ENCODE measurements around the gene VLDLR.
"Not testable (repeated sequence)": the region's sequence is repeated elsewhere in the genome, so short reads cannot be mapped to it uniquely, and the experiment has no call there.

VLDLR gene

DNA sequence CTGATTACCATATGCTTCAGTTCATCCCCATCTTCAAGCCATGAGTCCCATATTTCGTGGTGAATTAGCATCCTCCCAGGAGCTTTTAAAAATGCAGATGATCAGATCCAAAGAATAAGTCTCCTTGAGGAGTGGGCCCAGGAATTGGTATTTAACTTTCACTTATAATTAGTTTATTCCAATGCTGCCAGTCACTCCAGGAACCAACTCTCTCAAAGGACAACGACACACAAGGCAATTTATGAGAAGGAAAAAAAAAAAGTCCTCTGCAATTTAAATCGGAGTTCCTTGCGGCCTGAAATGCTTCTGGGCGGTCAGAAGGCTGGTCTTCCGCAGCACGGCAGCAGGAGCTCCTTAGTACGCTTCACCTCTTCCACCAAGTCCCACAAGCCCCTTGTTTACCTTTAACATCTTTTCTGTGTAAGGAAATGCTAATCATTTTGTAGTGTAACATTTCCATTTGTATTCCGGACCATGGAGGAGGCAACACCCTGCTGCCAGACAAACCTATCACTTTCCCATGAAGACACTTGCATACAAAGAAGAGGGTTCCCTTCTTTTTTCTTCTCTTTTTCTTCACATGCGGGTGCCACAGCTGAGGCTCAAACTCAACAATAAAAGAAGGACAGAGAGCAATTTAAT lies 79.4 kb downstream of the VLDLR start:
- CTCF ChIA-PET, result no interaction called here
- POLR2A ChIA-PET, result no interaction called here
- no peak for DNase-seq (ENCODE audit: extremely low spot score)
- TF ChIP-seq, protein P1, sequence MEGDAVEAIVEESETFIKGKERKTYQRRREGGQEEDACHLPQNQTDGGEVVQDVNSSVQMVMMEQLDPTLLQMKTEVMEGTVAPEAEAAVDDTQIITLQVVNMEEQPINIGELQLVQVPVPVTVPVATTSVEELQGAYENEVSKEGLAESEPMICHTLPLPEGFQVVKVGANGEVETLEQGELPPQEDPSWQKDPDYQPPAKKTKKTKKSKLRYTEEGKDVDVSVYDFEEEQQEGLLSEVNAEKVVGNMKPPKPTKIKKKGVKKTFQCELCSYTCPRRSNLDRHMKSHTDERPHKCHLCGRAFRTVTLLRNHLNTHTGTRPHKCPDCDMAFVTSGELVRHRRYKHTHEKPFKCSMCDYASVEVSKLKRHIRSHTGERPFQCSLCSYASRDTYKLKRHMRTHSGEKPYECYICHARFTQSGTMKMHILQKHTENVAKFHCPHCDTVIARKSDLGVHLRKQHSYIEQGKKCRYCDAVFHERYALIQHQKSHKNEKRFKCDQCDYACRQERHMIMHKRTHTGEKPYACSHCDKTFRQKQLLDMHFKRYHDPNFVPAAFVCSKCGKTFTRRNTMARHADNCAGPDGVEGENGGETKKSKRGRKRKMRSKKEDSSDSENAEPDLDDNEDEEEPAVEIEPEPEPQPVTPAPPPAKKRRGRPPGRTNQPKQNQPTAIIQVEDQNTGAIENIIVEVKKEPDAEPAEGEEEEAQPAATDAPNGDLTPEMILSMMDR (IDR thresholded peaks at IDR 0.05; ENCODE audit: control extremely low read depth, extremely low read depth, low read depth, missing control alignments), result no peak

DNA sequence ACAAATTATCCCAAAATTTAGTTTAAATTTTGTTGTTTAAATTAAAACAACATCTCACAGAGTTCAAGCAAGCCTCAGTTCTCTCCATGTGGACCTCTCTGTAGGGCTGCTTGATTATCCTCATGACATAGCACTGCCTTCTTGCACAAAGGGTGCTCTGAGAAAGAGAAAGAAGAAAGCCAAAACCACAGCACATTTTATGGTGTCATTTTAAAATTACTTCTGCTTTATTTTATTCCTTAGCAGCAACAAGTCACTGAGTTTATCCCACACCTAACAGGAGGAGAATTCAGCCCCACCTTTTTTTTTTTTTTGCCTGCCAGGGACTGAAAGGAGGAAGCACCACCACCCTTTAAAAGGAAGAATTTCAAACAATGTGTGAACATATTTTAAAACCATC lies 82.9 kb downstream of the VLDLR start:
- ChIA-PET CTCF (interaction anchor here (2.4 kb wide), 1 partner anchor 24 kb away, joined by 6 read pairs; no protein-coding TSS in a partner anchor), POLR2A (no interaction called here)
- TF ChIP-seq, protein P1 (IDR thresholded peaks at IDR 0.05; ENCODE audit: control extremely low read depth, extremely low read depth, low read depth, missing control alignments), result no peak
- no peak for DNase-seq (ENCODE audit: extremely low spot score)

DNA sequence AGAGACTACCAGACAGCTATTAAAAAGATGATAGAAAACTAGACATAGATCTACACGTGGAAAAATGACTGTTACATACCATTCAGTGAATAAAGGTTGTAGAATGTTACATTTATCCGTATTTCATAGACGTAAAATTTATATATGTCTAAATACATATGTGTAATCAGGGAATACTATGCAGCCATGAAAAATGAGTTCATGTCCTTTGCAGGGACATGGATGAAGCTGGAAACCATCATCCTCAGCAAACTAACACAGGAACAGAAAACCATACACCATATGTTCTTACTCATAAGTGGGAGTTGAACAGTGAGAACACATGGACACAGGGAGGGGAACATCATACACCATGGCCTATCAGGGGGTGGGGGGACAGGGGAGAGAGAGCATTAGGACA lies 85.7 kb downstream of the VLDLR start:
- CTCF ChIA-PET, POLR2A ChIA-PET: not testable (repeated sequence)

More for the DNA sequence above, 85.7 kb downstream of the VLDLR start:
- not testable (repeated sequence) for DNase-seq (ENCODE audit: extremely low spot score)
